C4-2B (cell line): ENCODE results near the gene ZNF880.

Experiments used
- CTCF ChIP-seq: fragments of 450-650 bp; conservative IDR thresholded peaks from 2 replicates; pipeline ENCODE4 v1.5.1; 2017; ENCODE audit warnings: mild to moderate bottlenecking
- ZFX ChIP-seq: fragments of 450-650 bp; IDR thresholded peaks from 2 replicates; pipeline ENCODE4 v1.6.1; 2017

DNA sequence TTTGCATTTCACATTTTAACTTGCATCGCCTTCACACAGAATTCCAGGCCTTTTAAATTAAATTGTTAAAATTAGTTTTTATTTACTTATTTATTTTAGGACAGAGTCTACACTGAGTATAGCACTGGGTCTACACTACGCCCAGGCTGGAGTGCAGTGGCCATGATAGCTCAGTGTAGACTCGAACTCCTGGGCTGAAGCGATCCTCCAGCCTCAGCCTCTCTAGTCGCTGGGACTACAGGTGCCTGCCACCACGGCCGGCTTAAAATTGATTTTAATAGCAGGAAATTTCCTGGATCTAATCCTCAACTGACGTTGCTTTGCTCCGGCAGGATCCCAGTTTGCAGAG lies 34.0 kb upstream of the ZNF880 start:
- no peak for TF ChIP-seq CTCF
- TF ChIP-seq ZFX = no peak
